HepG2 (cell line): ENCODE results near the gene PHB1. TPM values are rescaled to one million over a fixed set of nuclear protein-coding genes. Genes with fewer than 3 reads are reported as not detected.

Experiments
- ATAC-seq: fragments of 200-7000 bp; cut with Tn5 transposase; 3 replicates; pipeline ENCODE4 v1.9.1; 2020; ENCODE audit warnings: mild to moderate bottlenecking, moderate library complexity
- BruUV-seq: library from RNA; stranded (reverse); fragments of 400-500 nt; replicated peaks from 2 replicates; lab custom pipeline; 2021; lab: Mats Ljungman, UMichigan
- CTCF ChIA-PET: fragments of 300-600 bp; formaldehyde crosslinking; extraction: SDS; loops from one replicate; lab custom pipeline; 2021; ENCODE audit warnings: low total read pairs, inconsistent platforms, low intra/inter-chr PET ratio; lab: Yijun Ruan, JAX
- POLR2A ChIA-PET: fragments of 350-600 bp; sonication (Branson Sonifier 250); formaldehyde crosslinking; loops from one replicate; lab custom pipeline; 2020; ENCODE audit warnings: antibody characterized with exemption, inconsistent platforms; lab: Yijun Ruan, JAX
- DNase-seq: peaks from one replicate; pipeline ENCODE4 v3.0.0-alpha.2; 2015; ENCODE audit warnings: low spot score
- FAIRE-seq: peaks from 3 replicates; lab custom pipeline; 2011; peaks lifted over from hg19 to GRCh38; lab: Jason Lieb, UNC
- H2AFZ ChIP-seq: one replicate; pipeline ENCODE4 v1.6.1; 2011; ENCODE audit warnings: low read length, inconsistent platforms
- H3K27ac ChIP-seq: fragments of 300-600 bp; 3 replicates; pipeline ENCODE4 v1.8.0; 2011; ENCODE audit warnings: mixed run types, mild to moderate bottlenecking, mixed read lengths, low read length, inconsistent platforms; ENCODE audit not compliant: insufficient read depth; ENCODE audit errors: extremely low read length
- H3K27me3 ChIP-seq, 2 experiments: fragments of 200-600 bp in 1 of 2; 2 replicates in 1 of 2; 3 replicates in 1 of 2; pipeline versions ENCODE4 v1.6.0 to v1.8.0; 2011; ENCODE audit warnings: low read length in 2 of 2, mild to moderate bottlenecking in 2 of 2, moderate library complexity in 2 of 2, inconsistent platforms in 1 of 2; ENCODE audit not compliant: insufficient read depth in 2 of 2, control insufficient read depth in 1 of 2
- H3K36me3 ChIP-seq, 2 experiments: fragments of 200-600 bp in 1 of 2; replicated peaks in 1 of 2; 2 replicates in 1 of 2; 3 replicates in 1 of 2; pipeline versions ENCODE4 v1.5.1 to v1.8.0; 2011; ENCODE audit warnings: low read length in 2 of 2, inconsistent platforms in 1 of 2; ENCODE audit not compliant: insufficient read depth in 2 of 2, control insufficient read depth in 1 of 2
- H3K4me1 ChIP-seq: 2 replicates; pipeline ENCODE4 v1.5.1; 2012; ENCODE audit warnings: low read length, inconsistent platforms; ENCODE audit not compliant: insufficient read depth
- H3K4me2 ChIP-seq: 2 replicates; pipeline ENCODE4 v1.6.0; 2011; ENCODE audit warnings: low read depth, low read length, inconsistent platforms
- H3K4me3 ChIP-seq, 3 experiments: fragments of 200-600 bp in 1 of 3; sonication (generic), shearing (Covaris generic) in 1 of 3; replicated peaks in 1 of 3; 2 replicates each; pipeline ENCODE4 v1.5.1; 2011 to 2016; ENCODE audit warnings: low read length in 3 of 3, inconsistent platforms in 2 of 3, low read depth in 2 of 3, mild to moderate bottlenecking in 2 of 3, control low read depth in 1 of 3, mixed read lengths in 1 of 3; ENCODE audit not compliant: insufficient read depth in 1 of 3
- H3K79me2 ChIP-seq: one replicate; pipeline ENCODE4 v1.6.1; 2011; ENCODE audit warnings: low read length, inconsistent platforms; ENCODE audit not compliant: insufficient read depth
- H3K9ac ChIP-seq: 2 replicates; pipeline ENCODE4 v1.6.0; 2011; ENCODE audit warnings: mild to moderate bottlenecking, low read depth, low read length, inconsistent platforms; ENCODE audit not compliant: insufficient read depth
- H3K9me3 ChIP-seq: 2 replicates; pipeline ENCODE4 v1.5.1; 2012; ENCODE audit warnings: mild to moderate bottlenecking, low read length
- H4K20me1 ChIP-seq: 2 replicates; pipeline ENCODE4 v1.6.0; 2011; ENCODE audit warnings: inconsistent platforms, mild to moderate bottlenecking, low read length, moderate library complexity; ENCODE audit not compliant: insufficient read depth
- HNRNPK ChIP-seq: fragments of 200-400 bp; formaldehyde crosslinking; IDR thresholded peaks from 2 replicates; pipeline ENCODE4 v1.6.1; 2018; ENCODE audit warnings: low read length, low read depth, moderate library complexity, mild to moderate bottlenecking; ENCODE audit not compliant: poor library complexity, severe bottlenecking
- KDM5B ChIP-seq: sonication (generic); formaldehyde crosslinking; IDR thresholded peaks from 2 replicates; pipeline ENCODE4 v1.4.0; 2020; ENCODE audit warnings: missing genetic modification reagents, mild to moderate bottlenecking, borderline replicate concordance
- MED1 ChIP-seq: sonication (generic); formaldehyde crosslinking; IDR thresholded peaks from 2 replicates; pipeline ENCODE4 v1.4.0; 2020; ENCODE audit warnings: missing genetic modification reagents
- TRIM22 ChIP-seq: fragments of 450-650 bp; IDR thresholded peaks from 2 replicates; pipeline ENCODE4 v1.6.1; 2017
- ZNF207 ChIP-seq: fragments of 450-650 bp; IDR thresholded peaks from 2 replicates; pipeline ENCODE4 v1.6.1; 2016; ENCODE audit warnings: antibody characterized with exemption, borderline replicate concordance
- ZNF383 ChIP-seq: sonication (generic); formaldehyde crosslinking; IDR thresholded peaks from 2 replicates; pipeline ENCODE4 v1.4.0; 2020; ENCODE audit warnings: missing genetic modification reagents, mild to moderate bottlenecking, borderline replicate concordance
- ZNF576 ChIP-seq: sonication (generic); formaldehyde crosslinking; IDR thresholded peaks from 2 replicates; pipeline ENCODE4 v1.4.0; 2020; ENCODE audit warnings: mild to moderate bottlenecking, missing genetic modification reagents
- ZNF691 ChIP-seq: sonication (generic); formaldehyde crosslinking; IDR thresholded peaks from 2 replicates; pipeline ENCODE4 v1.4.0; 2020; ENCODE audit warnings: missing genetic modification reagents, low read depth, mild to moderate bottlenecking, borderline replicate concordance
- ZNF746 ChIP-seq: sonication (generic); formaldehyde crosslinking; IDR thresholded peaks from 2 replicates; pipeline ENCODE4 v1.8.0; 2022; ENCODE audit warnings: mild to moderate bottlenecking, missing genetic modification reagents
- WGBS: methylation state at CpG from one replicate; pipeline ENCODE4 v1.1.6; 2017; ENCODE audit warnings: low lambda C conversion rate; 5-methylcytosine and 5-hydroxymethylcytosine counted together
- in situ Hi-C: cut with HindIII; loops from 2 replicates; pipeline ENCODE4 v1.10.0; 2017; ENCODE audit warnings: low pct_unique_long_range_greater_than_20kb; ENCODE audit not compliant: extremely low pct_ligation_motif_present
- intact Hi-C: fragments of 100-400 bp; cut with micrococcal nuclease; formaldehyde crosslinking; loops from one replicate; pipeline ENCODE4 v1.10.0; 2022; ENCODE audit not compliant: unreplicated experiment
- polyA plus RNA-seq, 8 experiments: library from polyadenylated mRNA; depleted of rRNA in 3 of 8; stranded (reverse) in 7 of 8; unstranded in 1 of 8; fragments of >200 nt; fragmentation: Illumina TruSeq in 4 of 8; extraction: Trizol in 4 of 8; gene quantifications; 2 replicates each; pipeline versions ENCODE4 v1.2.1 to v1.2.3, GENCODE V29; 2011 to 2016; ENCODE audit warnings: low read depth in 4 of 8, missing spikeins in 1 of 8, mixed read lengths in 1 of 8; ENCODE audit not compliant: insufficient read depth in 1 of 8
- total RNA-seq, 5 experiments: library from RNA; depleted of rRNA; stranded (reverse); fragments of >200 nt; fragmentation: Illumina TruSeq; extraction: Trizol; gene quantifications; 2 replicates each; pipeline ENCODE4 v1.2.3, GENCODE V29; 2016; ENCODE audit warnings: low read depth in 1 of 5

Gene PHB1
- total and polyA plus RNA-seq, 2 of the 13 experiments (the other 11 are each of a cell fraction or from before 2014, with no cell fraction given) = 515 to 688 TPM

- Histone ChIP-seq H3K27me3 (no peaks in the 10 kb centered on the region; a peak in 1 of 5 replicates), H3K36me3 (no peaks in the 10 kb centered on the region; a peak in 1 of 5 replicates), H3K4me2 (no peak overlapping the region), H2AFZ (no peak overlapping the region), H3K79me2 (peaks cover 83% of the 10 kb centered on the region), H3K4me3 (no peak overlapping the region), H3K4me1 (peaks cover 38% of the 10 kb centered on the region), H4K20me1 (peaks cover 32% of the 10 kb centered on the region), H3K27ac (no peak overlapping the region), H3K9ac (no peak overlapping the region), H3K9me3 (no peaks in the 10 kb centered on the region)
- FAIRE-seq (no peak), DNase-seq (no peak), ATAC-seq (no peak)
- 93% methylated on average over 3 of the region's 3 CpGs for WGBS
- intact Hi-C loops = no loop called here
- BruUV-seq = no TSS peak
- ChIA-PET POLR2A (no interaction called here), CTCF (no interaction called here)
- TF ChIP-seq ZNF691 = no peak
- no peak for TF ChIP-seq KDM5B
- no peak for TF ChIP-seq ZNF383 (CRISPR knock-in tag)
- no peak for TF ChIP-seq ZNF207
- no peak for TF ChIP-seq HNRNPK
- no peak for TF ChIP-seq MED1 (CRISPR knock-in tag)
- no peak for TF ChIP-seq TRIM22
- TF ChIP-seq ZNF576 (CRISPR knock-in tag) = no peak
- no peak for TF ChIP-seq ZNF746 (CRISPR knock-in tag)
- in situ Hi-C loops = no loop called here
These were observed 57.2 kb downstream of the PHB1 start for GRCh38 chr17:49357516-49357915.
